Measurements from ENCODE around the gene AOPEP.

- TF ChIP-seq ESRRA (CRISPR knock-in tag; IDR thresholded peaks at IDR 0.05; ENCODE audit: borderline replicate concordance) (no peak), SMAD3 (CRISPR knock-in tag; IDR thresholded peaks at IDR 0.05; ENCODE audit: borderline replicate concordance) (no peak), CTCF (IDR thresholded peaks at IDR 0.05) (no peak), FOXP1 (CRISPR knock-in tag; IDR thresholded peaks at IDR 0.05; ENCODE audit: borderline replicate concordance) (no peak)
Measured at GRCh38 chr9:95103281-95103771, 376.8 kb downstream of the AOPEP start.

All from WTC11 (cell line).